PC-3 (cell line): ENCODE results near the gene COLEC12.

Source experiments
- EZH2phosphoT487 ChIP-seq: fragments of 300-600 bp; sonication (generic); IDR thresholded peaks from 2 replicates; pipeline ENCODE4 v1.6.1; 2018; ENCODE audit warnings: mild to moderate bottlenecking, antibody characterized with exemption, low read length, borderline replicate concordance
- TF ChIP-seq, protein P1 (sequence below): fragments of 300-600 bp; sonication (generic); conservative IDR thresholded peaks from 2 replicates; pipeline ENCODE4 v1.5.1; 2017; ENCODE audit warnings: antibody characterized with exemption, low read depth, mild to moderate bottlenecking, low read length

GRCh38 chr18:490024-490366, 10.5 kb downstream of the COLEC12 start:
- TF ChIP-seq, protein P1, sequence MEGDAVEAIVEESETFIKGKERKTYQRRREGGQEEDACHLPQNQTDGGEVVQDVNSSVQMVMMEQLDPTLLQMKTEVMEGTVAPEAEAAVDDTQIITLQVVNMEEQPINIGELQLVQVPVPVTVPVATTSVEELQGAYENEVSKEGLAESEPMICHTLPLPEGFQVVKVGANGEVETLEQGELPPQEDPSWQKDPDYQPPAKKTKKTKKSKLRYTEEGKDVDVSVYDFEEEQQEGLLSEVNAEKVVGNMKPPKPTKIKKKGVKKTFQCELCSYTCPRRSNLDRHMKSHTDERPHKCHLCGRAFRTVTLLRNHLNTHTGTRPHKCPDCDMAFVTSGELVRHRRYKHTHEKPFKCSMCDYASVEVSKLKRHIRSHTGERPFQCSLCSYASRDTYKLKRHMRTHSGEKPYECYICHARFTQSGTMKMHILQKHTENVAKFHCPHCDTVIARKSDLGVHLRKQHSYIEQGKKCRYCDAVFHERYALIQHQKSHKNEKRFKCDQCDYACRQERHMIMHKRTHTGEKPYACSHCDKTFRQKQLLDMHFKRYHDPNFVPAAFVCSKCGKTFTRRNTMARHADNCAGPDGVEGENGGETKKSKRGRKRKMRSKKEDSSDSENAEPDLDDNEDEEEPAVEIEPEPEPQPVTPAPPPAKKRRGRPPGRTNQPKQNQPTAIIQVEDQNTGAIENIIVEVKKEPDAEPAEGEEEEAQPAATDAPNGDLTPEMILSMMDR = no peak
- no peak for TF ChIP-seq EZH2phosphoT487
